ENCODE measurements around the gene AK9.

DNA sequence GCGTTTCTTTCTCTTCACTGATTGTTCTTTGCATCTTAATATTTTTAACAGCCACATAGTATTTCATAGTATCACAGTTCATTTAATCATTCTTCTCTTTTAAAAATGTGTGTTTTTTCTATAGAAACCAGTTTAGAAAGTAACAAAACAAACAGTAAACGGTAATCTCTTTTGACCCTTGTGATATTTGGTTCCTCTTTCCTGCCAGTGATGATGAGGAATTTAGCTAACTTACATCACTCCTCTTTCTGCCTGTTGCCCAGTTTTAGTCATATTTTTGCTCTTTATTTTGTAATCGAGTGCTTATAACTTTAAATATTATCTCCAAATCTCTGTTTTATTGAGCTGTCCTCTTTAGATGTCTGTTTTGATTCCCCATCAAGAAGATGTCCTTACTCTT is 169.9 kb downstream of the AK9 start:
- TF ChIP-seq POLR2AphosphoS5 (IDR thresholded peaks at IDR 0.05; ENCODE audit: borderline replicate concordance, low read depth, low read length), result no peak
- TF ChIP-seq EZH2 (IDR thresholded peaks at IDR 0.05), result no peak
- no peak for TF ChIP-seq FOXP2 (optimal IDR thresholded peaks at IDR 0.05; ENCODE audit: control extremely low read depth, extremely low read length, insufficient read depth)

Data from SK-N-MC (cell line).